GM19351 (cell line): ENCODE data around the gene BLOC1S4.

Source experiments
- ATAC-seq: cut with Tn5 transposase; IDR thresholded peaks from one replicate; pipeline ENCODE4 v1.9.1; 2021; ENCODE audit warnings: mild to moderate bottlenecking, moderate library complexity; ENCODE audit not compliant: unreplicated experiment

The BLOC1S4 gene

GRCh38 chr4:6760865-6761264, 44.9 kb downstream of the BLOC1S4 start:
- no peak for ATAC-seq

GRCh38 chr4:6761649-6762615, 46.0 kb downstream of the BLOC1S4 start:
- no peak for ATAC-seq

- ATAC-seq: no peak
These were observed 47.4 kb downstream of the BLOC1S4 start for GRCh38 chr4:6763330-6763851.

- no peak for ATAC-seq
These were observed 49.1 kb downstream of the BLOC1S4 start for GRCh38 chr4:6764976-6765620.

GRCh38 chr4:6765703-6766102, 49.7 kb downstream of the BLOC1S4 start:
- no peak for ATAC-seq
